Vagina (tissue), 2 donors: ENCODE data around the gene STIL. TPM values are rescaled to one million over a fixed set of nuclear protein-coding genes. Genes with fewer than 3 reads are reported as not detected.

Experiments
- DNase-seq, 2 donors: peaks; one replicate each; pipeline ENCODE4 v3.0.0-alpha.2; 2017; ENCODE audit errors: extremely low spot score in 2 of 2
- H3K27ac ChIP-seq: fragments of 200-600 bp; sonication (generic); one replicate; pipeline ENCODE4 v1.5.1; 2019
- H3K27me3 ChIP-seq: fragments of 200-600 bp; sonication (generic); one replicate; pipeline ENCODE4 v1.5.1; 2019
- H3K36me3 ChIP-seq, 2 donors: fragments of 200-600 bp; sonication (generic); one replicate each; pipeline ENCODE4 v1.5.1; 2017 to 2019
- H3K4me1 ChIP-seq: fragments of 200-600 bp; sonication (generic); one replicate; pipeline ENCODE4 v1.5.1; 2019
- H3K4me3 ChIP-seq, 2 donors: fragments of 200-600 bp; sonication (generic); 1 replicate in 1 of 2; 2 replicates in 1 of 2; pipeline ENCODE4 v1.5.1; 2016 to 2019
- H3K9me3 ChIP-seq: fragments of 200-600 bp; sonication (generic); one replicate; pipeline ENCODE4 v1.5.1; 2019
- CTCF ChIP-seq, 3 experiments: fragments of 450-650 bp in 2 of 3; fragments of 200-600 bp in 1 of 3; sonication (generic) in 1 of 3; IDR thresholded peaks; one replicate each; pipeline ENCODE4 v1.5.1; 2017 to 2019; ENCODE audit warnings: antibody characterized with exemption in 3 of 3, mild to moderate bottlenecking in 2 of 3, moderate library complexity in 2 of 3
- POLR2A ChIP-seq, 2 donors: fragments of 450-650 bp; IDR thresholded peaks; one replicate each; pipeline ENCODE4 v1.6.1; 2017; ENCODE audit warnings: antibody characterized with exemption in 2 of 2, mild to moderate bottlenecking in 2 of 2, moderate library complexity in 2 of 2
- POLR2AphosphoS5 ChIP-seq, 2 donors: sonication (generic); formaldehyde crosslinking; IDR thresholded peaks; one replicate each; pipeline ENCODE4 v1.9.0; 2017; ENCODE audit warnings: antibody characterized with exemption in 2 of 2, mild to moderate bottlenecking in 2 of 2, low read depth in 1 of 2; ENCODE audit not compliant: insufficient read depth in 1 of 2
- intact Hi-C: fragments of 100-400 bp; cut with DNase I; formaldehyde crosslinking; loops from one replicate; pipeline ENCODE4 v1.15.1; 2023
- total RNA-seq: library from RNA; depleted of rRNA; stranded (reverse); fragments of >200 nt; gene quantifications from one replicate; pipeline ENCODE4 v1.2.3, GENCODE V29; 2016

The STIL gene
- 3.9 TPM for total RNA-seq

- no peak for TF ChIP-seq CTCF (IDR thresholded peaks at IDR 0.05)
- TF ChIP-seq POLR2AphosphoS5 (IDR thresholded peaks at IDR 0.05; ENCODE audit: insufficient read depth in 1 of 2, low read depth in 1 of 2), result peak; percentile 79 to 99
- peak in 1 of 2 donors; percentile 13 for TF ChIP-seq POLR2A (IDR thresholded peaks at IDR 0.05)
- DNase-seq, result peak; percentile 98 to 99
- Histone ChIP-seq H3K27ac (peak within 1 kb of the TSS; percentile 74), H3K27me3 (no peaks in the 10 kb centered on the region), H3K36me3 (no peaks in the 10 kb centered on the region), H3K9me3 (no peaks in the 10 kb centered on the region), H3K4me1 (peaks cover 10% of the 10 kb centered on the region), H3K4me3 (peak within 1 kb of the TSS; percentile 57 to 71)
- intact Hi-C loops, result no loop called here
Measured at GRCh38 chr1:47313915-47314664, at the start of gene STIL. TSS of gene STIL (minus strand) at chr1:47314147. CDS start at chr1:47310319, 3,828 bp downstream.

- Histone ChIP-seq H3K36me3 (no peaks in the 10 kb centered on the region), H3K4me1 (peaks cover 4% of the 10 kb centered on the region), H3K27me3 (no peaks in the 10 kb centered on the region), H3K9me3 (no peaks in the 10 kb centered on the region), H3K27ac (no peak overlapping the region), H3K4me3 (no peak overlapping the region)
- no peak for TF ChIP-seq POLR2AphosphoS5 (IDR thresholded peaks at IDR 0.05; ENCODE audit: insufficient read depth in 1 of 2, low read depth in 1 of 2)
- no peak for TF ChIP-seq POLR2A (IDR thresholded peaks at IDR 0.05)
- no peak for TF ChIP-seq CTCF (IDR thresholded peaks at IDR 0.05)
- intact Hi-C loops, result no loop called here
- DNase-seq, result no peak
Measured at GRCh38 chr1:47362828-47363227, 48.9 kb upstream of the STIL start.

- Histone ChIP-seq H3K9me3 (no peaks in the 10 kb centered on the region), H3K4me3 (no peak overlapping the region), H3K4me1 (peaks cover 4% of the 10 kb centered on the region), H3K27me3 (no peaks in the 10 kb centered on the region), H3K27ac (no peak overlapping the region), H3K36me3 (no peaks in the 10 kb centered on the region)
- no peak for TF ChIP-seq CTCF (IDR thresholded peaks at IDR 0.05)
- intact Hi-C loops, result no loop called here
- no peak for DNase-seq
Measured at GRCh38 chr1:47361380-47361779, 47.4 kb upstream of the STIL start.

GRCh38 chr1:47351305-47351704, 37.4 kb upstream of the STIL start:
- no peaks in the 10 kb centered on the region for H3K36me3 ChIP-seq
- no peak for DNase-seq
- no peaks in the 10 kb centered on the region for H3K27me3 ChIP-seq
- H3K27ac ChIP-seq, result no peak overlapping the region
- intact Hi-C loops, result no loop called here
- TF ChIP-seq CTCF (IDR thresholded peaks at IDR 0.05) (no peak), POLR2A (IDR thresholded peaks at IDR 0.05) (no peak), POLR2AphosphoS5 (IDR thresholded peaks at IDR 0.05; ENCODE audit: insufficient read depth in 1 of 2, low read depth in 1 of 2) (no peak)
- peaks cover 5% of the 10 kb centered on the region for H3K4me1 ChIP-seq
- H3K9me3 ChIP-seq, result no peaks in the 10 kb centered on the region
- H3K4me3 ChIP-seq, result no peak overlapping the region

- Histone ChIP-seq H3K4me3 (no peak overlapping the region), H3K36me3 (peaks cover 0 to 6% of the 10 kb centered on the region in 2 donors), H3K9me3 (no peaks in the 10 kb centered on the region), H3K27me3 (no peaks in the 10 kb centered on the region), H3K4me1 (no peaks in the 10 kb centered on the region), H3K27ac (no peak overlapping the region)
- DNase-seq, result no peak
- intact Hi-C loops, result no loop called here
- TF ChIP-seq CTCF (IDR thresholded peaks at IDR 0.05) (no peak), POLR2A (IDR thresholded peaks at IDR 0.05) (no peak), POLR2AphosphoS5 (IDR thresholded peaks at IDR 0.05; ENCODE audit: insufficient read depth in 1 of 2, low read depth in 1 of 2) (no peak)
Measured at GRCh38 chr1:47348246-47348645, 34.3 kb upstream of the STIL start.
